ENCODE measurements around the gene NUP153.
A peak's percentile ranks its signal among the peaks of the same experiment; 100 is the strongest.
"Not testable (repeated sequence)": the region's sequence is repeated elsewhere in the genome, so short reads cannot be mapped to it uniquely, and the experiment has no call there.

The NUP153 gene

DNA sequence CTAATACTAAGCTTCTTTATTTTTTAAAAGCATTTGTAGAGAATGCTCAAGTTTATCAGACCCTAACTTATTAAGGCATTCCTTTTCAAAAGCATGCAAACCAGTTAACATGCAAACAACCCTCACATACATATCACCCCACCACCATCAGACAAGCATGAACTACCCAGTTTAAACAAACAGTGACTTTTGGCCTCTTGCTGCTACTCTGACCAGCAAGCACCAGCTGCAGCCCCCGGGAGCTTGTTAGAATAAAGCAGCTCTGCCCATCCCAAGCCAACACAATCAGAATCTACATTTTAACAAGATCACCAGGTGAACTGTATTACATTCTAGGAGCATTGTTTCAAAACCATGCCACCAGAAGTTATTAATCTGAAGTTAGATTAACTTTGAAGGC, 5.9 kb upstream of the NUP153 start:
- no peak for DNase-seq

DNA sequence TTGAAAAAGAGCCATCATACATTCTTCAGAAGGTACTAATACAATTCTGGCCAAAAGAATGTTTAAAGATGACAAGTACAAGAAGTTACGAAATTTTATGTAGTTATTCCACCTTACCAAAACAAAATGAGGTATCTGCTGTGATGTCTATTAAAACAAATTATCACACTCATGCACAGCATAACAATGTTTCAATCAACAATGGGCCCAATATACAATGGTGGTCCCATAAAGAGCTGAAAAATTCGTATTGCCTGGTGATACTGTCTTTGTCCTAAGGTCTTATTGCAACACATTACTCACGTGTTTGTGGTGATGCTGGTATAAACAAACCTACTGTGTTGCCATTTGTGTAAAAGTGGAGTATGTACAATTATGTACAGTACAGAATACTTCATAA, 3.6 kb upstream of the NUP153 start:
- no peak for DNase-seq

DNA sequence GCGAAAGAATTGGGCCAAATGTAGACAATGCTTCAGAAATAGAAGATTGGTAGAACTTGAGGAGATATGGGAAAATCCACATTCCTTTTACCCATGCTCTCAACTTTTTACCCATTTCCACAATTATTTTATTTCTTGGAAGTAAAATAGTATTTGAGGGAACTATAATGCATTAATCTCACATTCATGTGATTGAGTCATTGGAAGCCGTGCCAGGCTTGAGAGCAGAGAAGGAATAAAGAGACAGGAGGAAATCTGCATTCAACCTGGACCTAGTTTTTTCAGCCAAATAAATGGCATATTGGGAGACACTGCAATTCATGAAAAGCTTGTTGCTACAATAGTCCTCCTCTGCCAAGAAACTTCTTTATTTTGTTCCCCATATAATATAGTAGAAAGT, 2.8 kb upstream of the NUP153 start:
- DNase-seq, result no peak

DNA sequence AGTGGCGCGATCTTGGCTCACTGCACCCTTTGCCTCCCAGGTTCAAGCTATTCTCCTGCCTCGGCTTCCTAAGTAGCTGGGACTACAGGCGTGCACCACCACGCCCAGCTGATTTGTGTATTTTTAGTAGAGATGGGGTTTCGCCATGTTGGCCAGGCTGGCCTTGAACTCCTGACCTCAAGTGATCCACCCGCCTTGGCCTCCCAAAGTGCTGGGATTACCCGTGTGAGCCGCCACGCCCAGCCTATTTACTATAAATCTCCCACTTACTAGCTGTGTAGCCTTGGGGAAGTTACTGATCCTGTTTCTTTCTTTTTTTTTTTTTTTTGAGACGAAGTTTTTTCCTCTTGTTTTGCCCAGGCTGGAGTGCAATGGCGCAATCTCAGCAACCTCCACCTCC, 1.3 kb upstream of the NUP153 start:
- not testable (repeated sequence) for DNase-seq

DNA sequence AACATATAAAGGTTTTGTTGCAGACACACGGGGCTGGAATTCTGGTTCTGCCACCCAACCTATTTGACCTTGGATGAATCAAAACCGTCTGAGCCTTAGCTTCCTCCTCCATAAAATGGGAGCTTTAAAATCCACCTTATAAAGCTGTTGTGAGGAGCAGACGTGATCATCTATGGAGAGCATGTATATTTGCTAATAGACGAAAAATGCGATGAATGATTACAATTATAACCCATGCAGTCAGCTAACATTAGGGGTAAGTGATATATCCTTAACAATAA, 586 bp upstream of the NUP153 start:
- peak; percentile 59 for DNase-seq

DNA sequence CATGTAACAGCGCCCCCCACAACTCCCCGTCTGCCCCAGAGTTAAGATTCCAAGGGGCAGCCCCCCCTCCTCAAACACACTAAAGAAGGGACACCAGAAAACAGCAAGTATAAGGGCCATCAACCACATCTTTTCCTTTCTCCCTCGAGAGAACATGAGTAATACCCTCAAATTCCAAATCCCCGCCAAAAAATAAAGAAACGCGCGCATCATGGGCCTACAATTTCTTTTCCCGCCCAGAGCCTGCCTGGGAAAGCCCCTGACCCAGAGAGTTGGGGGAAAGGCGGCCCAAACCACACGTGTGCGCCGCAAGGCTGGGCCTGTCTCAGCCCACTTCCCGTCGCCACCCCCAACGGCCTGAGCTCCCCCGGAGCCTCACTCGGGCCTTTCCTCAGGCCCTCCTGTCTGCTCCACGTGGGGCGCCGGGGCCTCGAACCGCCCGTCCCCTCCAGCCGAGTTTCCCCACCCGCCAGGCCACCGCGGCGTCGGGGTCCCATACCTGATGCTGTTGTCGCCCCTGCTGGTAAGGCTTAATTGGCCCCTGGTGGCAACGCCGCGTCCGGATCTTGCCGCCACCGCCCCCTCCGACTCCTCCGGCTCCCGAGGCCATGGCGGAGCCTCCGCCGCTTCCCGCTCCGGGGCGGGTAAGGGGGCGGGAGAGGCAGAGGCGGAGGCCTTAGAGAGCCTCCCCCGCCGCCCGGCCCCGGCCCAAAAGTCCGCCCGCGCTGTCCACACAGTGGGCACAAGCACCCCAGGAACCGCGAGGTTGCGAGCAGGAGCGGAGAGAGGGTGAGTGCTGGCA, 746 bp downstream of the NUP153 start:
- peak; percentile 50 for DNase-seq

DNA sequence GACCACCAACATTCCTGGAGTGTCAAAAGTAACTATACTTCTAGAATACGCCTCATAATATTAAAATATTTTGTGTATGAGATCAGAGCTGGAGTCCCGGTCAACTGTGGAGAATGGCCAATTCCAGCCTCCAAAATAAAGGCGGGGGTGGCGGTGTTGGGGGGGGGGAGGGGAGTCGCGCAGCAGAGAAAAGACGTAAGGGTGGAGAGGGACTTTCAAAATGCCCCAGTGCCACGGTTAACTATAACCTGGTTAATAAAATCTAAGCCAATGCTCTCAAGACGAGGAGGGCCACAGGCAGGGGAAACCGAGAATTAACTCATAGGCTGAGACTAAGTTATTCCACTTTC, 1.3 kb downstream of the NUP153 start:
- DNase-seq, result no peak

DNA sequence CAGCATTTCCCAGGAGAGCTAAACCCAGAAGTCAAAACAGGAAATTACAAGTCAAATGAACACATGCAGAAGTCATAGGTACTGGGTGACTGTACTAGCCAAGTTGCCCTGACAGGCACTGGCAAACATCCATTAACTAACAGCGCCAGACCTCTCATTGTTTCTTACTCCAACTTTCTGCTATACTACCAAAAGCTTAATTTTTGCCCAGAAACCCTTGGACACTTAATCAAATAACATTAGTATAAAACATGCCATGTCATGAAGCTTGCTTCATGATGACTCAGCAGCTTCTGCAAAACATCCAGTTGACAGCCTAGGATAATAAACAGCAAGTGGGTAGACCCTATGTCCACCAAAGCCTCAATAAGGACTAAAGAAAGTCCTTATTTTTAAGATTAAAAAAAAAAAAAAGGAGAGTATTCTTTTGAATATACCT, 3.5 kb downstream of the NUP153 start:
- no peak for DNase-seq

DNA sequence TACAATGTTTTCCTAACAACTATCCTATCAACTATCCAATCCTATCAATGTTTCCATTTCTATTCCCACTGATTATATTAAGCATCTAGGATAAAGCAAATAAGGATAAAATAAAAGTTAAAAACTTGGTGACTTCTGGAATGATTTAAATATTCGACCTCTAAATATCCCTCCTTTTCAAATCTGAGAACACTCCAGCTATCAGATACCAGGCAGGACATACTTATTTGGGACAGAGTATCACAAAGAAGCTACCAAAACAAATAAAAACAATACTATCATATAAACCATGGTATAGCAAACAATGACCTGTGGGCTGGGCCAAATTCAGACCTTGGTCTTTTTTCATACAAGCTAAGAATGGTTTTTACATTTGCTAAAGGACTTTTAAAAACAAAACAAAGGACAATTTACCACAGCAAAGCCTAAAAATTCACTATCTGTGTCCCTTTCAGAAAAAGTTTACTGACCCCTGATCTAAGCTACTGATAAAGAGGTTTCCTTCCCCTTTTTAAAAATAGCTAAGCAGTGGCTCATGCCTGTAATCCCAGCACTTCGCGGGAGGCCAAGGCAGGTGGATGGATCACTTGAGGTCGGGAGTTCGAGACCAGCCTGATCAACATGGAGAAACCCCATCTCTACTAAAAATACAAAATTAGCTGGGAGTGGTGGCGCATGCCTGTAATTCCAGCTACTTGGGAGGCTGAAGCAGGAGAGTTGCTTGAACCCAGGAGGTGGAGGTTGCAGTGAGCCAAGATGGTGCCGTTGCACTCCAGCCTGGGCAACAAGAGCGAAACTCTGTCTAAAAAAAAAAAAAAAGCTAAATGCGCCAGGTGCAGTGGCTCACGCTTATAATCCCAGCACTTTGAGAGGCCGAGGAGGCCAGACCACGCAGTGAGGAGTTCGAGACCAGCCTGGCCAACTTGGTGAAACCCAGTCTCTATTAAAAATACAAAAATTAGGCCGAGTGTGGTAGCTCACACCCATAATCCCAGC, 6.0 kb downstream of the NUP153 start:
- DNase-seq, result no peak

DNA sequence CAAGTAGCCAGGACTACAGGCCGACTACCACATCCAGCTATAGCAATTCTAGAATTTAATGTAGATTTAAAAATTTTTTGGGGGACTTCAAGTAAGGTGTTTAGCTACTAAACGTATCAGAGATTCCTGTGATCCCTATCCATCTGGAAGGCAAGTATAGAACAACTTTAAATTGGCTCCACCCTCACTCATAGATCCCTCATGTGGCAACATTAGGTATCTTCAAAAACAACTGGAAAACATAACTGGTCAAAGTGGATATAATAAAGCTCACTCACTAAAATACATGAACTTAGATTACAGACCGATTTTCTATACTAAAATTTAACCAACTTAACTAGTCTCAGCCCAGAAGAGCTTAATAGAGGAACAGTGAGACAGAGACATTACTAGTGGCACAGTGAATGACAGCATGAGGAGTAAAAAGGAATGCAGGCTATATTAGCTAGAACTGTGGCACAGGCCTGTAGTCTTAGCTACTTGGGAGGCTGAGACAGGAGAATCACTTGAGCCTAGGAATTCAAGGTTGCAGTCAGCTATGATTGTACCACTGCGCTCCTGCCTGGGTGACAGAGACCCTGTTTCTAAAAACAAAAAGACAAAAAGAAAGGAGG, 14.7 kb downstream of the NUP153 start:
- DNase-seq, result no peak

DNA sequence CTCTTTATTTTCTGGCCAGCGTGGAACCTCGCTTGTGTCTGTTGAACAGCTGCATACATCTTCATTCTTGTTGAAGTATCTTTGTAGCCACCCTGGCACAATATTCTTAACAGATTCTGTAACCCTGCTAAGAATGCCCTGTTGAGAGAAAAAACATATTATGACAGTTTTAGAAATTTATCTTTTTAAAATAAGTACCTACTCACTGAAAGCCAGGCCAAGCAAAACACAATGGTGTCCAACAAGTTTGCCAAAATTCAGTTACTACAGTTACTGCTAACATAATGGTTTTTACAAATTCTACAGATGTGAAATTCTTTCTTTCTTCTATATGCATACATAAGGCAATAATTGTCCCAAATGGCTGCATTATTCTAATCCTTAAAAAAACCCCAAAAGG, 18.2 kb downstream of the NUP153 start:
- DNase-seq, result no peak

DNA sequence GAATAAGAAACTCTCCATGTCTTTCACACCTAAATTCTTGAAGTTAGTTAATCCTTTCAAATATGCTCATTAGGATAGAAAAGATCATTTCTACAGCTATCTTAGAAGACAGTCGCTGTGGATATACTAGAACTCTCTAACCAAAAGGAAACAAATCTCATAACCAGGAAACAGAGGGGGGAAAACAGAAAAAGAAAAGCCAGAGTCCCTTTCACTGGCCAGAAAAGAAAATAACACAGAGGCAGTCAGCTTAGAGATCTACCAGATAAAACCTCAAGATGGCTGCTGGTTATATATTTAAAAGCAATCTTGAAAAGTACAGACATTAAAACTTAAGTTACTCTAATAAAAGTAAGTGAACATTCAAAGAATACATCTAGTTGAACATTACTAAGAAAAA, 19.6 kb downstream of the NUP153 start:
- no peak for DNase-seq

DNA sequence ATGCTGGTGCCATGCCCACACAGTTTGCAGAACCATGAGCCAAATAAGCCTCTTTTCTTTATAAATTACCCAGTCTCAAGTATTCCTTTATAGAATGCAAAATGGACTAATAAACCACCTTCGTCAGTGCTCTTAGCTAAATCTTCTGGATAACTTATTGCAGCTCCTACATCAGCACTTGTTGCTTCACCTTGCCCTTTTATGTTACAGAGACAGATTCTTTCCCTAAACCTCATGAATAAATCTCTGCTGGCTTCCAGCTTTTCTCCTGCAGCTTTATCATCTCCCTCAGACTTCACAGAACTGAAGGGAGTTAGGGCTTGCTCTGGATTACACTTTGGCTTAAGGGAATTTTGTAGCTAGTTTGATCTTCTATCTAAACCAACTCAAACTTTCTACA, 22.6 kb downstream of the NUP153 start:
- DNase-seq, result no peak

DNA sequence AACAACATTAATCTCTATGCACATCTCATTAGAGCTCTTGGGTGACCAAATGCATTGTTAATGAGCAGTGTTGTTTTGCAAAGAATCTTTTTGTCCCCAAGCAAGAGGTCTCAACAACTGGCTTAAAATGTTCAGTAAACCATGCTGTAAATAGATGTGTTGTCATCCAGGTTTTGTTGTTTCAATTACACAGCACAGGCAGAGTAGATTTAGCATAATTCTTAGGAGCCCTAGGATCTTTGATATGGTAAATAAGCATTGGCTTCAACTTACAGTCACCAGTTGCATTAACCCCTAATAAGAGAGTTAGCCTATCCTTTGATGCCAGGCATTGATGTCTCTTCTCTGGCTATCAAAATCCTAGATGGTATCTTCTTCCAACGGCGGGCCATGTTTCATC, 23.3 kb downstream of the NUP153 start:
- no peak for DNase-seq

DNA sequence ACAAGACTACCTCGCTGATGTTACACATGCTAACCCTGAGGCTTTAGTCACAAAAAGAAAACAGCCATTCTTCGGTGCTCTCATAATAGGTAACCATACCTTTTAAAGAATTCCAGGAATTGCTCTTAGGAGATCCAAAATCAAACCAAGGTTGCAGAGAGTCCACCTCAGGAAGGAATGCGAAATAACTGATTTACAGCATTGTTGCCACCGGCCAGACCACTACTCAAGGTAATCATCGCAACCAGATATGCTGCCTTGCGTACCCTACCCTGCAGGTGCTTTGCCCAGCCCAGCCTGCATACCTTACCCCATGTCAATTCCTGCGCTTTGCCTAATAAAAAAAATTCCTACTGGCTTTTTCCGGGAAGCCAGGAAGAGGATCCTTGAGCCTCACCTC, 27.0 kb downstream of the NUP153 start:
- no peak for DNase-seq

DNA sequence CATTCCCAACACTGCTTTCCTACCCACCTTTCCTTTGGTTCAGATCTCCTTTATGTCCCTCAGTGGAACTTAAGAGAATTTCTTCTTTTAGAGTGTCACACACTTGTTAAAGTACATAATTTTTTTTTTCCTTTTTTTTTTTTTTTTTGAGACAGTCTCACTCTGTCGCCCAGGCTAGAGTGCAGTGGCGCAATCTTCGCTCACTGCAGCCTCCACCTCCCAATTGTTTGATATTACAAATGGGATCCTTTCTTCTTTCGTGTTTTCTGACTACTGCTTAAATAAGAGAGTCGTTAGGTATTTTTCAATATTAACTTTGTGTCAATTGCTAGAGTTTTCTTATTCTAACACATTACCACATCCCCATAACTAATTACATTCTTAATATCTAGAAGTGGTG, 29.1 kb downstream of the NUP153 start:
- no peak for DNase-seq

DNA sequence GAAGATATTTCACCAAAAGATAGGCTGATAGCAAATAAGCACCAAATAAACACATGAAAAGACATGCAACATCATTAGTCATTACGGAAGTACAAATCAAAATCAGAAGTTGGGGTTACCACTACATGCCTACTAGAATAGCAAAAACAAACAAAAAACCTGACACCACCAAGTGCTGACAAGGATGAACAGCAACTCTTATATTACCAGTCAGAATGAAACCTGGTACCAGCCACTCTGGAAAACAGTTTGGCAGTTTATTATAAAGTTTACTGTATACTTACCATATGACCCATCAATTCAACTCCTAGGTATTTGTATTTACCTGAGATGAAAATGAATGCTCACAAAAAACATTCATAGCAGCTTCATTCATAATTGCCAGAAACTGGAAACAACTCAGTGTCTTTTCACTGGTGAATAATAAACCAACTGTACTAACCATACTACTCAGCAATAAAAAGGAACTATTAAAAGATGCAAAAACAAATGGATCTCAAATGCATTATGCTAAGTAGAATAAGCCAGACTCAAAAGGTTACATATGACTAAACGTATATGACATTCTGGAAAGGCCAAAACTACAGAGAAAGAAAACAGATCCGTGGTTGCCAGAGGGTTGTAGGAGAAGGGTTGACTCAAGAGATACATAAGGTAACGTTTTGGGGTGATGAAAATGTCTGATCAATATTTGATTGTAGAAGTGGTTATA, 33.0 kb downstream of the NUP153 start:
- no peak for DNase-seq

DNA sequence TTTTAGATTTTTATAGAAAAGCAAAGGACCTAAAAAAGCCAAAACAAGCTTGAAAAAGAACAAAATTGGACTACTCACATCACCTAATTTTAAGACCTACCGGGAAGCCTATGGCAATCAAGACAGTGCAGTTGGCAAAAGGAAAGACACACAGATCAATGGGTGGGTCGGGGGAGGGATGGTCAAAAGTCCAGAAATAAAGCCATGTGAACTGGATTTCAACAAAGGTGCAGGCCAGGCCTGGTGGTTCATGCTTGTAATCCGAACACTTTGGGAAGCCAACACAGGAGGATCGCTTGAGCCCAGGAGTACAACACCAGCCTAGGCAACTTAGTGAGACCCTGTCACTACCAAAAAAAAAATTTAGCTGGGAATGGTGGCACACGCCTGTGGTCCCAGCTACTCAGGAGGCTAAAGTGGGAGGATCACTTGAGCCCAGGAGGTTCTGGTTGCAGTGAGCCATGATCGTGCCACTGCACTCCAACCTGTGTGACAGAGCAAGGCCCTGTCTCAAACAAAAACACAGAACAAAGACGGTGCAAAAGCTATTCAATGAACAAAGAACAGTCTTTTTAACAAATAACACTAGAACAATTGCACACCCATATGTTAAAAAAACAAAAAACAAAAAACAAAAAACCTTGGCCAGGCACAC, 34.5 kb downstream of the NUP153 start:
- DNase-seq, result no peak

DNA sequence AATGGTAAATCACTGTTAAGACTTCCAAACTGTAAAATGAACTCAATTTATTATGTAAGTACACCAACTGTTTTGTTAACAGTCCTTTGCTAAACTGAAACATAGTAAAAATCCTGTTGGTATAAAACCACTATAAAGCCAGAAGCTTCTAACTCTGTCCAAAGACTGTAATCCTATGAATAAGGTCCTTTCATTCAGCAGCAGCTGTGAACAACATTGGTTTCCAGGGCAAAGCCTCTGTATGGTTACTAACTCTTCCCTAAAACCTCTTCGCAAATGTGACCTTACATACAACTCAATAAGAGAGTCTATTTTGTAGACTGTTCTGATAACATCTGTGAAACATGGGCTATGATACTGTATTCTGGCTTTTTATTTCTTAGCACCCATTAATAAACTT, 40.1 kb downstream of the NUP153 start:
- DNase-seq, result no peak

DNA sequence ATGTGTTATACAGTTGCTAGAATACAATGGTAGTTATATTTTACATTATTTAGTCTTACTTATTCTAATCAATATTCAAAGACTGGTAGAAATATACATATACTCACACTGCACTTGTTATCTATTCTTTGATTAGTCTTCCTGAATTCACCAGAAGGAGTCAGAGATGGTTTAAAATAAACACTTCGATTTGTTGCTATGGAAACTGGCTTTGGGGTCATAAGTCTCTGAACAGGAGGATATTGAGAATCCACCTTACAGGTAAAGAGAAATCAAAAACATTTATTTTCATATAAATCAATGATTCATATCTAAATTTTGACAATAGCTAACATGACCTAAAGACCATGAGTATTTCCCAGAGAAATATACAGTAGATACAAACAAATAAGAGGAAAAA, 41.6 kb downstream of the NUP153 start:
- no peak for DNase-seq

DNA sequence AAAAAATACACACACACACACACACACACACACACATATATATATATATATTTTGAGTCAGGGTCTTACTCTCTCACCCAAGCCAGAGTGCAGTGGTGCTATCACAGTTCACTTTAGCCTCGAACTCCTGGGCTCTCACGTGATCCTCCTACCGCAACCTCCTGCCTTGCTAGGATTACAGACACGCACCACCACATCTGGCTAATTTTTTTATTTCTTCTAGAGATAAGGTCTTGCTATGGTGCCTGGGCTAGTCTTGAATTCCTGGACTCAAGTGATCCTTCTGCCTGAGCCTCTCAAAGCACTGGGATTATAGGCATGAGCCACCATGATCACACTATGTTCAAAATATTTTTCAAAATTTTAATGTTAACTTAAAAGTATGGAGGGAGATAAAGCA, 43.5 kb downstream of the NUP153 start:
- no peak for DNase-seq

DNA sequence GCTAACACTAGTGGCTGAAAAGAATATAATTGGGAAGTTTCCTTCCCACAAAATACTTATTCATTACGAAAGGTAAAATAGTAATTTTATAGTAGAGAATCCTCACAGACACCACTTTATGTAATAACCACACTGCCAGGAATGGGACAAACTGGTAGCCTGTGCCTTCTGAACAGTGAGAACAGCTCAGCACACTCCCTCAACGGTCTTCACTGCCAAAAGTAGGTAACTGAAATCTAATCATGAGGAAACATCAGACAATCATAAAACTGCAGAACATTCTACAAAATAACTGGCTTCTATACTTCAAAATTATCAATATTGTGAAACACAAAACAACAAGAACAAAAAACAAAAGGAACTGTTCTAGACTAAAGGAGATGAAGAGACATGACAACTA, 44.1 kb downstream of the NUP153 start:
- DNase-seq, result no peak

DNA sequence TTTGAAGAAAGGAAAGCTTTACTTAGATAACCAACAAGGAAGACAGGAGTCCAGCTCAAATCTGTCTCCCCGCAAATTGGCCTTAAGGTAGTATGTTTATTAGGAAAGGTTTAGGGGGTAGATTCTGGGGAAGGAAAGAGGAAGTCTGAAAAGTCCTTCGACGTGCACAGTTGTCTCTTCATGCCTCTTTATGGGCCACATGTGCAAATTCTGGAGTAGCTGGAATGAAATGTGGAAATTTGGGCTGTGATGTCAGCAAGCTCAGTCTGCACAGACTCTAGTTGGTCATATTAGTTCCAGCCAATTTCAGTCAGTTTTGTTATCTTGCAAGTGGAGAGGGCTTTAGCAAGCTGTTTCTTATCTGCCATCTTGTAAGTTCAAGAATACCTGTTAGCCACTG, 50.1 kb downstream of the NUP153 start:
- DNase-seq, result no peak
